Ovary (tissue), 3 donors: ENCODE results near the gene ME1.

Source experiments
- CTCF ChIP-seq, 3 donors: fragments of 450-650 bp in 2 of 3; fragments of 200-600 bp in 1 of 3; IDR thresholded peaks; one replicate each; pipeline versions ENCODE4 v1.5.1 to v1.8.0; 2016 to 2022; ENCODE audit warnings: antibody characterized with exemption in 3 of 3, mild to moderate bottlenecking in 1 of 3
- POLR2A ChIP-seq: fragments of 450-650 bp; IDR thresholded peaks from one replicate; pipeline ENCODE4 v1.6.1; 2017; ENCODE audit warnings: antibody characterized with exemption, mild to moderate bottlenecking, moderate library complexity
- donor health status: DM: no; HTN: no; CAD: no.

GRCh38 chr6:83368577-83368976 lies 62.3 kb downstream of the ME1 start:
- TF ChIP-seq POLR2A (no peak), CTCF (IDR thresholded peaks at IDR 0.05) (no peak)
